Lower lobe of right lung (tissue), 2 donors: Measurements from ENCODE around the gene PDGFA. TPM values are rescaled to one million over a fixed set of nuclear protein-coding genes. Genes with fewer than 3 reads are reported as not detected.

ENCODE experiments used
- ATAC-seq, 2 donors: fragments of 200-7000 bp; cut with Tn5 transposase; one replicate each; pipeline ENCODE4 v1.9.1; 2020 to 2022; ENCODE audit warnings: mild to moderate bottlenecking in 2 of 2, moderate library complexity in 2 of 2
- DNase-seq: peaks from one replicate; pipeline ENCODE4 v3.0.0-alpha.2; 2020
- H3K27ac ChIP-seq: fragments of 200-600 bp; one replicate; pipeline ENCODE4 v1.8.0; 2022
- H3K27me3 ChIP-seq: fragments of 200-600 bp; one replicate; pipeline ENCODE4 v1.8.0; 2022; ENCODE audit warnings: low read depth
- H3K36me3 ChIP-seq: fragments of 200-600 bp; one replicate; pipeline ENCODE4 v1.8.0; 2022; ENCODE audit warnings: mild to moderate bottlenecking
- H3K4me1 ChIP-seq: fragments of 200-600 bp; one replicate; pipeline ENCODE4 v1.8.0; 2022
- H3K4me3 ChIP-seq: fragments of 200-600 bp; one replicate; pipeline ENCODE4 v1.8.0; 2022; ENCODE audit warnings: mild to moderate bottlenecking
- H3K9me3 ChIP-seq: fragments of 200-600 bp; one replicate; pipeline ENCODE4 v1.8.0; 2022
- intact Hi-C: fragments of 100-400 bp; cut with DNase I; formaldehyde crosslinking; loops from one replicate; pipeline ENCODE4 v1.11.0; 2022
- total RNA-seq: library from RNA; stranded (reverse); fragmentation: NEBNext Ultra II Directional; extraction: Animal tissue kit (Norgen Biotek cat#: 25700); gene quantifications from one replicate; pipeline ENCODE4 v1.2.1, GENCODE V29; 2021
- TF ChIP-seq, protein P1 (sequence below): fragments of 200-600 bp; IDR thresholded peaks from one replicate; pipeline ENCODE4 v1.8.0; 2022; ENCODE audit warnings: antibody characterized with exemption, mild to moderate bottlenecking
- donor health status: DM: no; HTN: yes; CAD: no; lungs with severe emphysema.

PDGFA gene
- total RNA-seq, 1 donor from 2014 or later = 27.1 TPM

DNA sequence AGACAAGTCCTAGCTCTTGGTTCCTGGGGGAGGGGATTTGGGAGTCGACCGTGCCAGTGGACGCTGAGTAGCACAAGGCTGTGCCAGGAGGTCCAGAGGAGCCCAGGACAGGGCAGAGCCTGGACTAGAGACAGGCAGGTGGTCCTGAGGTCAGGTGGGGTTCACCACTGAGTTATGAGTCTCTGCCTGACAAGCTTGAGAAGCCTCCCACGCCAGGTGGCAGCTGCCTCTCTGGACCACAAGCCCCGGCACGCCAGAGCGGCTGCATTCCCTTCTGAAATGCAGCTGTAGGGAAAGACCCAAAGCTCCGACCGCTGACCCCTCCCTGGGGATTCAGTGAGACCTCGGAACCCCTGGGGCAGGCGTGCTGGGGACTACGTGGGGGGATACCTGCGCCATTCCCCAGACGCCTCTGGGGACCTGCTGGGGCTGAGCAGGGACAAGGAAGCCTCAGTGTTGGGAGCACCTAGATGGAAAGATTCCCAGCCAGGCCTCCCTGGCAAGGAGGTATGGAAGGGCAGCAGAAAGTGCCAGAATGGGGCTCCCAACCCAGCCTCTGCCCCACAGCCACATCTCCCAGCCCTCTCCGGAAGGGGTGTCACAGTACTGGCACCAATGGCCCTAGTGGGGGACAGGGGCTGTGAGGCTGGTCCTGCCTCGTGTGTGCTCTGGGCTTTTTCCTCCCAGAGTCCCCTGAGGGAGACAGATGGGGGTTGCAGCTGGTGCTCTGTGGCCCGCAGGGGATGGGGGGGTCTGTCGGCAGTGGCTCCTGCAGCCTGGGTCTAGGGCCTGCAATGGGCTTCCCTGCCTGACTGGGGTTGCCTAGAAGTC, 29.0 kb downstream of the PDGFA start:
- intact Hi-C loops = no loop called here

DNA sequence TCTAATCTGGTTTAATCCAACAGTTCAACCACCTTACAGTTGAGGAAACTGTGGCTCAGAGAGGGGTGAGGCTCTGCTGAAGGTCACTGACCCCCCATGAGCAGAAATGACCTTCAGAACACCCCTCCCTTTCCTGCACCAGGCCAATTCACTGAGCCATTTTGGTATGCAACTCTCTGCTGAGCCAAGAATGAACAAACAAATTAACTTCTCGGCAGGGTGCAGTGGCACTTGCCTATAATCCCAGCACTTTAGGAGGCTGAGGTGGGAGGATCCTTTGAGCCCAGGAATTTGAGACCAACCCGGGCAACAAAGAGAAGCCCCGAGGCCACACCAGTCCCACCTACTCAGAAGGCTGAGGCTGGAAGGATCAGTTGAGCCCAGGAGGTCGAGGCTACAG, 29.8 kb downstream of the PDGFA start:
- peaks cover 7% of the 10 kb centered on the region for H3K4me1 ChIP-seq
- H3K27me3 ChIP-seq = peaks cover 6% of the 10 kb centered on the region
- no peaks in the 10 kb centered on the region for H3K36me3 ChIP-seq
- H3K4me3 ChIP-seq = no peak overlapping the region
- intact Hi-C loops = no loop called here
- ATAC-seq = no peak
- no peaks in the 10 kb centered on the region for H3K9me3 ChIP-seq
- TF ChIP-seq, protein P1, sequence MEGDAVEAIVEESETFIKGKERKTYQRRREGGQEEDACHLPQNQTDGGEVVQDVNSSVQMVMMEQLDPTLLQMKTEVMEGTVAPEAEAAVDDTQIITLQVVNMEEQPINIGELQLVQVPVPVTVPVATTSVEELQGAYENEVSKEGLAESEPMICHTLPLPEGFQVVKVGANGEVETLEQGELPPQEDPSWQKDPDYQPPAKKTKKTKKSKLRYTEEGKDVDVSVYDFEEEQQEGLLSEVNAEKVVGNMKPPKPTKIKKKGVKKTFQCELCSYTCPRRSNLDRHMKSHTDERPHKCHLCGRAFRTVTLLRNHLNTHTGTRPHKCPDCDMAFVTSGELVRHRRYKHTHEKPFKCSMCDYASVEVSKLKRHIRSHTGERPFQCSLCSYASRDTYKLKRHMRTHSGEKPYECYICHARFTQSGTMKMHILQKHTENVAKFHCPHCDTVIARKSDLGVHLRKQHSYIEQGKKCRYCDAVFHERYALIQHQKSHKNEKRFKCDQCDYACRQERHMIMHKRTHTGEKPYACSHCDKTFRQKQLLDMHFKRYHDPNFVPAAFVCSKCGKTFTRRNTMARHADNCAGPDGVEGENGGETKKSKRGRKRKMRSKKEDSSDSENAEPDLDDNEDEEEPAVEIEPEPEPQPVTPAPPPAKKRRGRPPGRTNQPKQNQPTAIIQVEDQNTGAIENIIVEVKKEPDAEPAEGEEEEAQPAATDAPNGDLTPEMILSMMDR = no peak
- H3K27ac ChIP-seq = no peak overlapping the region
- DNase-seq = no peak

More for the DNA sequence above, 29.0 kb downstream of the PDGFA start:
- TF ChIP-seq, protein P1 = no peak
- Histone ChIP-seq H3K36me3 (no peaks in the 10 kb centered on the region), H3K4me1 (no peaks in the 10 kb centered on the region), H3K27ac (no peak overlapping the region), H3K27me3 (no peaks in the 10 kb centered on the region), H3K4me3 (no peak overlapping the region), H3K9me3 (no peaks in the 10 kb centered on the region)
- ATAC-seq (no peak), DNase-seq (peak; percentile 37)

DNA sequence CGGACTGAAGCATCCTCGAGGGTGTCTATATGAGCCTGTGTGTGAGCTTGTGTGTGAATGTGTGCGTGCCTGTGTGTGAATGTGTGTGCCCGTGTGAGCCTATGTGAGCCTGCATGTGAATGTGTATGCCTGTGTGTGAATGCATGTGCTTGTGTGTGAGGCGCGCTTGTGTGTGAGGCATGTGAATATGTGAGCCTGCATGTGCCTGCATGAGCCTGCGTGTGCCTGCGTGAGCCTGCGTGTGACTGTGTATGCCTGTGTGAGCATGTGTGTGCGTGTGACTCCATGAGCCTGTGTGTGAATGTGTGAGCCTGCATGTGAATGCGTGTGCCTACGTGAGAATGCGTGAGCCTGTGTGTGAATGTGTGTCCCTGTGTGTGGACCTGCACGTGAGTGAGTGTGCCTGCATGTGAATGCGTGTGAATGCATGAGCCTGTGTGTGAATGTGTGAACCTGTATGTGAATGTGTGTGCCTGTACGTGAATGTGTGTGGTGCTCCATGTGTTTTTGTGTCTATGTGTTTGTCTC, 33.4 kb downstream of the PDGFA start:
- intact Hi-C loops = no loop called here
- H3K27me3 ChIP-seq = peaks cover 15% of the 10 kb centered on the region
- TF ChIP-seq, protein P1 = no peak
- H3K4me1 ChIP-seq = peaks cover 14% of the 10 kb centered on the region
- DNase-seq (peak; percentile 23), ATAC-seq (peak in 1 of 2 donors; percentile 6)
- H3K4me3 ChIP-seq = no peak overlapping the region
- H3K36me3 ChIP-seq = no peaks in the 10 kb centered on the region
- H3K27ac ChIP-seq = no peak overlapping the region
- H3K9me3 ChIP-seq = no peaks in the 10 kb centered on the region

DNA sequence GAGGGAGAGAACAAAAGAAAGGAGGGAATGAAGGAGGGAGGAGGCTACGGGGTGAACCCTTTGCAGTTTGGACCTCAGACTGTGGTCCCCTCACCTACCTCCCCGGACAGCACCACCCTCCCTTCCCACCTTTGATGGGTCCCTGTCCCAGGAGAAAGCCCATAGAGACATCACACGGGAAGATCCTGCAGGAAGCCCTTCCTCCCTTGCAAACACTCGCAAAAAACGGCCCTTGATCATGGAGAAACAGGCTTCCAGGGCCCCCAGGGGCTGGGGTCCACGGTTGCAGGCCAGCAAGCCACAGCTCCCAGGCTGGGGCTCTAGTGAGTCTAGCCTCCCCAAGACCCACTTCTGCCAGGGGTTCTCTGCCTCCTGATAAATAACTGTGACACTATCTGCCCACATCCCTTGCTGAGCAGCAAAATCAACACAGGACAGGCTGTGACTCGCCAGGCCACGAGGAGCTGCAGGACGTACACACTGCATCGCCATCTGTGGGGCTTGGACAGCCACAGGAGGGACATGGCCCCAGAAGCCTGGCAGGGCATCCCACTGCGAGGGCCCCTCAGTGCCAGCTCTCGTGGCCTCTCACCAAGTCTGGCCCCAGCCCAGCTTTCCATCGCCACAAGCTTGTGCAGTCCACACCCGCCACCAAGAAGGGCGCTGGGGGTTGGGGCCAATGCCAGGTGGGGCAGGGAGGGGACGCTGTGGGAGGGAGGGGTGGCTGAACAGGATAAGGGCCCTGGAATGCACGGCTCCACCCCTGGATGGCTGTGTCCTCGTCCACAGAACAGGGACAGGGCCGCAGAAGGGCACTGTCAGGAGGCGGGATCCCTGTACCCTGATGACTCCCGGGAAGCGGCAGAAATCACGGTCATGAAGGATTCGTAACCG, 34.2 kb downstream of the PDGFA start:
- TF ChIP-seq, protein P1 = no peak
- no peaks in the 10 kb centered on the region for H3K36me3 ChIP-seq
- ATAC-seq (peak; percentile 73 to 78), DNase-seq (peak; percentile 61)
- peaks cover 20% of the 10 kb centered on the region for H3K27me3 ChIP-seq
- no peak overlapping the region for H3K27ac ChIP-seq
- intact Hi-C loops = no loop called here
- peaks cover 14% of the 10 kb centered on the region for H3K4me1 ChIP-seq
- no peaks in the 10 kb centered on the region for H3K9me3 ChIP-seq
- no peak overlapping the region for H3K4me3 ChIP-seq

DNA sequence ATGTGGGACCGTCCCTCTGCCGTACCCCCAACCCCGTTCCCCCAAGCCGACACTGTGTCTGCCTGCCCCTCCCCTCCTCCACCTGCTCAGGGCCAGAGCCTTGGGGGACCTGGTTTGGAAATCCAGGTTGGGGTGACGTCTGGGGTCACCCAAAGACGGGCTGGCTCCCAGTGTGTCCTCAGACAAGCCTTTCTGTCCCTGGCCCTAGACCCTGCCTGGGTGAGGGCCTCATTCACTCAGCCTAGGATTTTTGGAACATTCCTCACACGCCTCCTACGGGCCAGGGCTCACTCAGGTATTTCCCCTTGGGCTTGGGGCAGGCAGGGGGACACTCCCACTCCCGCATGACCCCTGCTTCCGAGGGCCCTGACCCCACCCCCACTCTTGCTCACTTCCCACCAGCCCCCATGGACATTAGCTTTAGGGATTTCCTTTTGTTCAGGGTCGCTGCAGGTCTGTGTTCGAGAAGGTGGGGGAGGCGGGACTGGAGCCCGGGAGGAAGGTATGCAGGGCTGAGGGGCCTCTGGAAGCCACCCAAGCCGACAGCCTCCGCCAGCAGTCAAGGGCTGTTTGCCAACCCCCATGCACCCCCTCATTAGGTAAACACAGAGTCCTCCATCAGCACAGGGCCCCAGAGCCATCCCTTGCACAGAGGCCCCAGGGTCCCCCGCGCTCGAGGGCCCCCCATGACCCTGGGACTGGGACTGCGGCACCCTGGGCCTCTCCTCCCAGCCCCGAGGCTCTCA, 35.1 kb downstream of the PDGFA start:
- ATAC-seq (peak; percentile 31 to 48), DNase-seq (peak; percentile 47)
- H3K4me3 ChIP-seq = no peak overlapping the region
- TF ChIP-seq, protein P1 = no peak
- H3K27me3 ChIP-seq = peaks cover 26% of the 10 kb centered on the region
- no peak overlapping the region for H3K27ac ChIP-seq
- H3K9me3 ChIP-seq = no peaks in the 10 kb centered on the region
- H3K36me3 ChIP-seq = no peaks in the 10 kb centered on the region
- intact Hi-C loops = no loop called here
- peaks cover 14% of the 10 kb centered on the region for H3K4me1 ChIP-seq
